PC-9 (cell line): ENCODE results near the gene CHRM1.

Experiments
- EZH2 ChIP-seq: fragments of 200-600 bp; sonication (generic); IDR thresholded peaks from 2 replicates; pipeline ENCODE4 v1.8.0; 2017; ENCODE audit warnings: antibody characterized with exemption, low read depth
- TF ChIP-seq, protein P1 (sequence below): fragments of 200-600 bp; sonication (generic); conservative IDR thresholded peaks from 2 replicates; pipeline ENCODE4 v1.6.1; 2017; ENCODE audit warnings: mixed run types, antibody characterized with exemption, mild to moderate bottlenecking, moderate library complexity

- TF ChIP-seq, protein P1, sequence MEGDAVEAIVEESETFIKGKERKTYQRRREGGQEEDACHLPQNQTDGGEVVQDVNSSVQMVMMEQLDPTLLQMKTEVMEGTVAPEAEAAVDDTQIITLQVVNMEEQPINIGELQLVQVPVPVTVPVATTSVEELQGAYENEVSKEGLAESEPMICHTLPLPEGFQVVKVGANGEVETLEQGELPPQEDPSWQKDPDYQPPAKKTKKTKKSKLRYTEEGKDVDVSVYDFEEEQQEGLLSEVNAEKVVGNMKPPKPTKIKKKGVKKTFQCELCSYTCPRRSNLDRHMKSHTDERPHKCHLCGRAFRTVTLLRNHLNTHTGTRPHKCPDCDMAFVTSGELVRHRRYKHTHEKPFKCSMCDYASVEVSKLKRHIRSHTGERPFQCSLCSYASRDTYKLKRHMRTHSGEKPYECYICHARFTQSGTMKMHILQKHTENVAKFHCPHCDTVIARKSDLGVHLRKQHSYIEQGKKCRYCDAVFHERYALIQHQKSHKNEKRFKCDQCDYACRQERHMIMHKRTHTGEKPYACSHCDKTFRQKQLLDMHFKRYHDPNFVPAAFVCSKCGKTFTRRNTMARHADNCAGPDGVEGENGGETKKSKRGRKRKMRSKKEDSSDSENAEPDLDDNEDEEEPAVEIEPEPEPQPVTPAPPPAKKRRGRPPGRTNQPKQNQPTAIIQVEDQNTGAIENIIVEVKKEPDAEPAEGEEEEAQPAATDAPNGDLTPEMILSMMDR = no peak
- TF ChIP-seq EZH2 = no peak
Observed at GRCh38 chr11:62931499-62932278, 10.5 kb upstream of the CHRM1 start.
